HS-27A (cell line): Measurements from ENCODE around the gene C12orf42.

Experiments
- DNase-seq: peaks from one replicate; pipeline ENCODE4 v3.0.0-alpha.2; 2012; ENCODE audit warnings: low read depth, missing footprints

C12orf42 gene

GRCh38 chr12:103268831-103269514 is 226.8 kb downstream of the C12orf42 start:
- no peak for DNase-seq

DNA sequence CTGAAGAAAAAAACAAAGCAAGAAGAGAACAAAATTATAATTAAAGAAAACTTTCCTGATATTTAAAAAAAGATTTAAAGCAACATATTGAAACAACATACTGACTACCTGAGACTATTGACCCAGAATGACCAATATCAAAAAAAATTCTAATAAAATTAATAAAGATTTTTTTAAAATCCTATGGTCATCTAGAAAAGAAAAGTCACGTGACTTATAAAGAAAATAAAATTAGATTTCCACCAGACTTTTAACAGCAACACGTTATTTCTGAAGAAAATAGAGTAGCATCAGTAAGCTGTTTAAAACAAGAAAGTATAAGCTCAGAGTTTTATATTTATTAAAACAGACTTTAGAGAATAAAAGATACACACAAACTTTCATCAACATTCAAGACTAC is 238.0 kb downstream of the C12orf42 start:
- no peak for DNase-seq
